Retinal pigment epithelial cell (primary cell): ENCODE data around the gene PANK1.

Experiments
- DNase-seq: peaks from one replicate; pipeline ENCODE4 v3.0.0-alpha.2; 2010; ENCODE audit warnings: low read depth
- H3K4me3 ChIP-seq: 2 replicates; pipeline ENCODE4 v1.5.1; 2011; ENCODE audit warnings: mild to moderate bottlenecking, low read length, control low read depth, moderate library complexity
- CTCF ChIP-seq: conservative IDR thresholded peaks from 2 replicates; pipeline ENCODE4 v1.5.1; 2011; ENCODE audit warnings: low read depth, low read length, control low read depth, inconsistent platforms

PANK1 gene

GRCh38 chr10:89637113-89637512, 7.9 kb downstream of the PANK1 start:
- no peak for TF ChIP-seq CTCF
- no peak overlapping the region for H3K4me3 ChIP-seq
- DNase-seq: no peak

GRCh38 chr10:89634637-89635036, 10.4 kb downstream of the PANK1 start:
- DNase-seq: no peak
- TF ChIP-seq CTCF: no peak
- H3K4me3 ChIP-seq: no peak overlapping the region

GRCh38 chr10:89633484-89633883, 11.6 kb downstream of the PANK1 start:
- no peak for TF ChIP-seq CTCF
- no peak overlapping the region for H3K4me3 ChIP-seq
- DNase-seq: no peak

GRCh38 chr10:89632824-89633223, 12.2 kb downstream of the PANK1 start:
- TF ChIP-seq CTCF: no peak
- no peak overlapping the region for H3K4me3 ChIP-seq
- no peak for DNase-seq

- no peak for DNase-seq
- TF ChIP-seq CTCF: no peak
- H3K4me3 ChIP-seq: no peak overlapping the region
These were observed 17.2 kb downstream of the PANK1 start for GRCh38 chr10:89627830-89628229.

GRCh38 chr10:89625041-89625765, 19.8 kb downstream of the PANK1 start:
- peak; percentile 68 for DNase-seq
- TF ChIP-seq CTCF: no peak
- no peak overlapping the region for H3K4me3 ChIP-seq

- no peak for DNase-seq
- H3K4me3 ChIP-seq: no peak overlapping the region
- TF ChIP-seq CTCF: no peak
These were observed 21.0 kb downstream of the PANK1 start for GRCh38 chr10:89624020-89624419.
